SH-SY5Y (cell line): ENCODE measurements around the gene SHISA9.

Experiments used
- GATA2 ChIP-seq: IDR thresholded peaks from 2 replicates; pipeline ENCODE4 v1.6.1; 2011; ENCODE audit warnings: mild to moderate bottlenecking, low read depth, low read length
- GATA3 ChIP-seq: IDR thresholded peaks from 2 replicates; pipeline ENCODE4 v1.6.1; 2011; ENCODE audit warnings: low read depth, mild to moderate bottlenecking, low read length, moderate library complexity

GRCh38 chr16:13186813-13187212 lies 285.4 kb downstream of the SHISA9 start:
- TF ChIP-seq GATA2, result no peak
- TF ChIP-seq GATA3, result no peak
